Smooth muscle cell (in vitro differentiated cells): ENCODE data around the gene EFCAB5. TPM values are rescaled to one million over a fixed set of nuclear protein-coding genes. Genes with fewer than 3 reads are reported as not detected.

Experiments
- DNase-seq: peaks from one replicate; lab custom pipeline; 2025; ENCODE audit not compliant: unreplicated experiment; lab: John Stamatoyannopoulos, UW
- H2AFZ ChIP-seq: fragments of 200-600 bp; sonication (generic); 2 replicates; pipeline ENCODE4 v1.6.0; 2016; ENCODE audit warnings: antibody characterized with exemption, low read depth, mild to moderate bottlenecking
- H3F3A ChIP-seq: fragments of 200-600 bp; sonication (generic); 2 replicates; pipeline ENCODE4 v1.6.0; 2017; ENCODE audit warnings: antibody characterized with exemption, low read depth
- H3K27ac ChIP-seq: fragments of 200-600 bp; sonication (generic); 2 replicates; pipeline ENCODE4 v1.5.1; 2016; ENCODE audit warnings: low read depth, mild to moderate bottlenecking
- H3K27me3 ChIP-seq: fragments of 200-600 bp; sonication (generic); 2 replicates; pipeline ENCODE4 v1.6.1; 2016; ENCODE audit warnings: low read depth, mild to moderate bottlenecking
- H3K36me3 ChIP-seq: fragments of 200-600 bp; sonication (generic); 2 replicates; pipeline ENCODE4 v1.5.1; 2016; ENCODE audit warnings: low read depth
- H3K4me1 ChIP-seq: fragments of 200-600 bp; sonication (generic); 2 replicates; pipeline ENCODE4 v1.5.1; 2016; ENCODE audit warnings: low read depth
- H3K4me2 ChIP-seq: fragments of 200-600 bp; sonication (generic); 2 replicates; pipeline ENCODE4 v1.6.0; 2016; ENCODE audit warnings: mild to moderate bottlenecking
- H3K4me3 ChIP-seq: fragments of 200-600 bp; sonication (generic); 2 replicates; pipeline ENCODE4 v1.5.1; 2016; ENCODE audit warnings: mild to moderate bottlenecking
- H3K79me2 ChIP-seq: fragments of 200-600 bp; sonication (generic); 2 replicates; pipeline ENCODE4 v1.6.0; 2016; ENCODE audit warnings: low read depth, mild to moderate bottlenecking
- H3K9ac ChIP-seq: fragments of 200-600 bp; sonication (generic); 2 replicates; pipeline ENCODE4 v1.6.0; 2016; ENCODE audit warnings: low read depth
- H3K9me3 ChIP-seq: fragments of 200-600 bp; sonication (generic); replicated peaks from 2 replicates; pipeline ENCODE4 v1.5.1; 2016; ENCODE audit warnings: low read depth
- H4K20me1 ChIP-seq: fragments of 200-600 bp; sonication (generic); 2 replicates; pipeline ENCODE4 v1.6.0; 2016; ENCODE audit warnings: low read depth
- WGBS: methylation state at CpG from one replicate; pipeline ENCODE4 v1.1.7; 2016; ENCODE audit warnings: low lambda C conversion rate; 5-methylcytosine and 5-hydroxymethylcytosine counted together
- polyA plus RNA-seq: library from polyadenylated mRNA; unstranded; fragments of >200 nt; fragmentation: Nextera tagmentation; extraction: Ambion mirVana; gene quantifications from 2 replicates; pipeline ENCODE4 v1.2.1, GENCODE V29; 2016
- total RNA-seq: library from RNA; depleted of rRNA; stranded (reverse); fragments of >200 nt; gene quantifications from 2 replicates; pipeline ENCODE4 v1.2.3, GENCODE V29; 2014
- TF ChIP-seq, protein P1 (sequence below): fragments of 200-600 bp; sonication (generic); IDR thresholded peaks from 2 replicates; pipeline ENCODE4 v1.5.1; 2017; ENCODE audit warnings: borderline replicate concordance, mild to moderate bottlenecking, antibody characterized with exemption; ENCODE audit not compliant: insufficient read depth, poor library complexity, severe bottlenecking

EFCAB5 gene
- total and polyA plus RNA-seq, 2 experiments from 2014 or later = 0.31 TPM; not detected in 1

GRCh38 chr17:29905086-29905878, 36.2 kb upstream of the EFCAB5 start:
- H3K27me3 ChIP-seq = no peaks in the 10 kb centered on the region
- H3K36me3 ChIP-seq = no peaks in the 10 kb centered on the region
- H3K9ac ChIP-seq = no peak overlapping the region
- 97% methylated on average over 3 of the region's 3 CpGs for WGBS
- H3K4me3 ChIP-seq = no peak overlapping the region
- H3K9me3 ChIP-seq = no peaks in the 10 kb centered on the region
- no peak overlapping the region for H3K27ac ChIP-seq
- peaks cover 57% of the 10 kb centered on the region for H3K79me2 ChIP-seq
- no peak overlapping the region for H3K4me2 ChIP-seq
- peaks cover 26% of the 10 kb centered on the region for H4K20me1 ChIP-seq
- TF ChIP-seq, protein P1, sequence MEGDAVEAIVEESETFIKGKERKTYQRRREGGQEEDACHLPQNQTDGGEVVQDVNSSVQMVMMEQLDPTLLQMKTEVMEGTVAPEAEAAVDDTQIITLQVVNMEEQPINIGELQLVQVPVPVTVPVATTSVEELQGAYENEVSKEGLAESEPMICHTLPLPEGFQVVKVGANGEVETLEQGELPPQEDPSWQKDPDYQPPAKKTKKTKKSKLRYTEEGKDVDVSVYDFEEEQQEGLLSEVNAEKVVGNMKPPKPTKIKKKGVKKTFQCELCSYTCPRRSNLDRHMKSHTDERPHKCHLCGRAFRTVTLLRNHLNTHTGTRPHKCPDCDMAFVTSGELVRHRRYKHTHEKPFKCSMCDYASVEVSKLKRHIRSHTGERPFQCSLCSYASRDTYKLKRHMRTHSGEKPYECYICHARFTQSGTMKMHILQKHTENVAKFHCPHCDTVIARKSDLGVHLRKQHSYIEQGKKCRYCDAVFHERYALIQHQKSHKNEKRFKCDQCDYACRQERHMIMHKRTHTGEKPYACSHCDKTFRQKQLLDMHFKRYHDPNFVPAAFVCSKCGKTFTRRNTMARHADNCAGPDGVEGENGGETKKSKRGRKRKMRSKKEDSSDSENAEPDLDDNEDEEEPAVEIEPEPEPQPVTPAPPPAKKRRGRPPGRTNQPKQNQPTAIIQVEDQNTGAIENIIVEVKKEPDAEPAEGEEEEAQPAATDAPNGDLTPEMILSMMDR = no peak
- no peak overlapping the region for H2AFZ ChIP-seq
- no peaks in the 10 kb centered on the region for H3F3A ChIP-seq
- no peak for DNase-seq
- H3K4me1 ChIP-seq = no peaks in the 10 kb centered on the region

DNA sequence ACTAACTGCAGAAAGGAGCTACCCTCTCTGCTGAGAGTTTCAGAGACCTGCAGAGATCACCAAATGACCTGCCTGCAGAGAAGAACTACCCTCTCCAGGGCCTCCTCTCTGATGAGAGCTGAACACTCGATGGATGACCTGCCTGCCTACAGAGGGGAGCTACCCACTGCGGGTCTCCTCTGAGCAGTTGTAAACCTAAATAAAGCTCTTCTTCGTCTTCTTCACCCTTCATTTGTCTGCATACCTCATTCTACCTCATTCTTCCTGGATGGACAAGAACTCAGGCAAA, 35.6 kb upstream of the EFCAB5 start:
- Histone ChIP-seq H3K4me1 (no peaks in the 10 kb centered on the region), H3K9me3 (no peaks in the 10 kb centered on the region), H3K27ac (no peak overlapping the region), H2AFZ (no peak overlapping the region), H3K79me2 (peaks cover 57% of the 10 kb centered on the region), H3K27me3 (no peaks in the 10 kb centered on the region), H3K4me2 (no peak overlapping the region), H3K36me3 (no peaks in the 10 kb centered on the region), H3F3A (no peaks in the 10 kb centered on the region), H3K4me3 (no peak overlapping the region), H3K9ac (no peak overlapping the region), H4K20me1 (peaks cover 26% of the 10 kb centered on the region)
- DNase-seq = no peak
- TF ChIP-seq, protein P1 = no peak
- WGBS = 94% methylated on average over 3 of the region's 3 CpGs

- Histone ChIP-seq H3K9me3 (no peaks in the 10 kb centered on the region), H4K20me1 (peaks cover 25% of the 10 kb centered on the region), H3K27me3 (no peaks in the 10 kb centered on the region), H3K4me1 (no peaks in the 10 kb centered on the region), H3K4me2 (no peak overlapping the region), H3K4me3 (no peak overlapping the region), H3F3A (no peaks in the 10 kb centered on the region), H3K27ac (no peak overlapping the region), H3K36me3 (no peaks in the 10 kb centered on the region), H3K79me2 (peaks cover 48% of the 10 kb centered on the region), H2AFZ (no peak overlapping the region), H3K9ac (no peak overlapping the region)
- WGBS = 100% methylated on average over 2 of the region's 2 CpGs
- DNase-seq = no peak
- TF ChIP-seq, protein P1 = no peak
Observed at GRCh38 chr17:29906969-29907368, 34.5 kb upstream of the EFCAB5 start.

- no peaks in the 10 kb centered on the region for H3K27me3 ChIP-seq
- peak overlapping the region; percentile 73 for H3K27ac ChIP-seq
- no peak overlapping the region for H3K4me2 ChIP-seq
- no peak for DNase-seq
- H2AFZ ChIP-seq = no peak overlapping the region
- H3K4me1 ChIP-seq = no peaks in the 10 kb centered on the region
- TF ChIP-seq, protein P1 = no peak
- H3K79me2 ChIP-seq = peaks cover 30% of the 10 kb centered on the region
- H3K36me3 ChIP-seq = no peaks in the 10 kb centered on the region
- 91% methylated on average over 6 of the region's 6 CpGs for WGBS
- H3F3A ChIP-seq = no peaks in the 10 kb centered on the region
- H3K4me3 ChIP-seq = no peak overlapping the region
- peak overlapping the region; percentile 8 for H3K9ac ChIP-seq
- H3K9me3 ChIP-seq = no peaks in the 10 kb centered on the region
- H4K20me1 ChIP-seq = peaks cover 14% of the 10 kb centered on the region
Observed at GRCh38 chr17:29909236-29910003, 32.0 kb upstream of the EFCAB5 start.
